Measurements from ENCODE around the gene CAND2. TPM values are rescaled to one million over a fixed set of nuclear protein-coding genes. Genes with fewer than 3 reads are reported as not detected.
A peak's percentile ranks its signal among the peaks of the same experiment; 100 is the strongest.
"Not testable (repeated sequence)": the region's sequence is repeated elsewhere in the genome, so short reads cannot be mapped to it uniquely, and the experiment has no call there.

Gene CAND2
- total RNA-seq, 2 experiments from 2014 or later: 2.5 to 2.7 TPM

DNA sequence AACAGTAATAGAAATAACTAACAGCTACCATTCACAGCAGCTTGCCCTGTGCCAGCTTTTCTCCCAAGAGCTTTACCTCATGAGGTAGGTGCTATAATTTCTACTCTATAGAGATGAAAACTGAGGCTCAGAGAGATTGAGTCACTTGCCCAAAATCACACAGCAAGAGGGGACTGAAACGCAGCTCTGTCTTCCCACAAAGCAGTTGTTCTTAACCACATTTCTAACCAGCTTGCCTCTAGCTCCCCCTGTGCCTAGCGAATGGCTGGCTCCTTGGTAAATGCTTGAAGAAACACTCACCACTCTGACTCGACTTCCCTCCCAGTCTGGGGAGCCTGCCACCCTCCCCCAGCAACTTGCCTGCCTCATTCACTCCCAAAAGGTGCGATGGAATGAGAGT lies 21.9 kb upstream of the CAND2 start:
- CTCF ChIA-PET: interaction anchor here (1.3 to 1.4 kb wide), 2 partner anchors 13 to 36 kb away, joined by 3 to 6 read pairs; no protein-coding TSS in a partner anchor
- no peaks in the 10 kb centered on the region for H3K9me3 Mint-ChIP-seq
- H3K27me3 Mint-ChIP-seq (ENCODE audit: low read depth): no peaks in the 10 kb centered on the region
- H3K36me3 Mint-ChIP-seq (ENCODE audit: low read depth): no peaks in the 10 kb centered on the region
- H3K27ac Mint-ChIP-seq: no peak overlapping the region
- peaks cover 7% of the 10 kb centered on the region for H3K4me1 Mint-ChIP-seq (ENCODE audit: low read depth)
- DNase-seq: no peak
- no peak overlapping the region for H3K4me3 Mint-ChIP-seq
- intact Hi-C loops (cut with micrococcal nuclease): no loop called here

DNA sequence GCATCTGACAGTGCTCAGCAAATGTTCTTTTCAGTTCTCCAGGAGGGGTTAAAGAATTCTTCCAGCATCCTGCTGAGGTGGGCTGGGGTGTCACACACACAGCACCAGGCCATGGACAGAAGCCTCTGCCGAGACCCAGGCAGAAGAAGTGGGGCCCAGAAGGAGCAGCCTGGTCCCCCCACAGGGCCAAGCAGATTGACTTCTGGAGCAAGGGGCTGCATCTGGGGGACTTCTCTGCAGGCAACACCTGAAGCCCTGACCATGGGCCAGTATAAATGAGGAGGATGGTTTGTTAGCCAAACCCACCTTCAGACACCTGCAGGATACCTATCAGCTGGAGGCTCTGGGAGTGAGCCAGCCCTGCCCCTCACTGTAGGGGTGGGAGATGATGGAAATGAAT lies 21.3 kb upstream of the CAND2 start:
- Mint-ChIP-seq H3K4me1 (ENCODE audit: low read depth) (peaks cover 7% of the 10 kb centered on the region), H3K36me3 (ENCODE audit: low read depth) (no peaks in the 10 kb centered on the region), H3K4me3 (no peak overlapping the region), H3K27ac (no peak overlapping the region), H3K27me3 (ENCODE audit: low read depth) (no peaks in the 10 kb centered on the region), H3K9me3 (no peaks in the 10 kb centered on the region)
- no peak for DNase-seq
- CTCF ChIA-PET: interaction anchor here (0.6 to 1.4 kb wide), 2 partner anchors 12 to 281 kb away, joined by 3 to 6 read pairs; no protein-coding TSS in a partner anchor
- intact Hi-C loops (cut with micrococcal nuclease): no loop called here

DNA sequence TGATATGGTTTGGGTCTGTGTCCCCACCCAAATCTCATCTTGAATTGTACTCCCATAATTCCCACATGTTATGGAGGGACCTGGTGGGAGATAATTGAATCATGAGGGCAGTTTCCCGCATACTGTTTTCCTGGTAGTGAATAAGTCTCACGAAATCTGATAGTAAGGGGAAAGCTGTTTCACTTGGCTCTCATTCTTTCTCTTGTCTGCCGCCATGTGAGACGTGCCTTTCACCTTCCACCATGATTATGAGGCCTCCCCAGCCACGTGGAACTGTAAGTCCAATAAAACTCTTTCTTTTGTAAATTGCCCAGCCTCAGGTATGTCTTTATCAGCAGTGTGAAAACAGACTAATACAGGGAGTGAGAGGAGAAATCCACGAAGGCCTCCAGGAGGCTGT lies 20.5 kb upstream of the CAND2 start:
- H3K4me1 Mint-ChIP-seq (ENCODE audit: low read depth); H3K27me3 Mint-ChIP-seq (ENCODE audit: low read depth); DNase-seq; H3K4me3 Mint-ChIP-seq; H3K36me3 Mint-ChIP-seq (ENCODE audit: low read depth); intact Hi-C loops (cut with micrococcal nuclease); H3K9me3 Mint-ChIP-seq; H3K27ac Mint-ChIP-seq: not testable (repeated sequence)
- CTCF ChIA-PET: interaction anchor here (0.6 kb wide), 1 partner anchor 282 kb away, joined by 3 read pairs; no protein-coding TSS in a partner anchor

DNA sequence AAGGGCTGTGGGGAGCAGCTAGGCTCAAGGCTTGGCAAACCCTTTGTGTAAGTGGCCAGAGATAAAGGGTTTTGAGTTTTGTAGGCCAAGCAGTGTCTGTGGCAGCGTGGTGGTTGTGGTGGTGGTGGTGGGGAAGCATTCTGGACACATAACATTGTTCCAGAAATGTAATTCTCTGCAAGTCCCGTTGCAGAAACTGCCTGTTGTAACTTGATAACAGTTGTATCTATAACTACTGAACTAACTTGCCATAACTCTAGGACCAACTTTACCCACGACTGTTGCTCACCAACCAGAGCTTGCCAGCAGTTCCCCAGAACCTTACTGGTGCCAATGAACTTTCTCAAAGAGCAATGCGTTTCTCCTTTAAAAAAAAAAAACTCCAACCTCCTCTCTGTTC lies 19.3 kb upstream of the CAND2 start:
- intact Hi-C loops (cut with micrococcal nuclease): no loop called here
- CTCF ChIA-PET: no interaction called here
- no peaks in the 10 kb centered on the region for H3K36me3 Mint-ChIP-seq (ENCODE audit: low read depth)
- DNase-seq: no peak
- H3K9me3 Mint-ChIP-seq: no peaks in the 10 kb centered on the region
- H3K4me1 Mint-ChIP-seq (ENCODE audit: low read depth): peaks cover 7% of the 10 kb centered on the region
- H3K27ac Mint-ChIP-seq: no peak overlapping the region
- peaks cover 4% of the 10 kb centered on the region for H3K27me3 Mint-ChIP-seq (ENCODE audit: low read depth)
- no peak overlapping the region for H3K4me3 Mint-ChIP-seq

DNA sequence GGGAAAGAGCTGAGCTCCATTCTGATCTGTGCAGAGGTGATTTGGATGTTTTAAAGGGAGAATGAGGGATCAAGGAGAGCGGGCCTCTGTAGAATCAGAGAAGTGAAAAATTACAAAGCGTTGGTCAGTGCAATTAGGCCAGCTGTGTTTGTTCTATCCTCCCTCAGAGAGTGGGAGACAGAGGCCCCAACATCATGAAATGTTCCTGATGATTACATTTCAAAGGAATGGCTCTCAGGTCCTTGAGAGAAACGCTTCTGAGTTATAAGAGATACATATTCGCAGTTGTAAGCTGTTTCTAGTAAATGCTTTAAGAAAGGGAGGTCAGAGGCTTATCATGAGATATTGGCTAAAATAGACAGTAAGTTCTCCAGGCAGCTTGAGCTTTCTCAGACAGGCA lies 15.7 kb upstream of the CAND2 start:
- no peak overlapping the region for H3K4me3 Mint-ChIP-seq
- no peak for DNase-seq
- peaks cover 12% of the 10 kb centered on the region for H3K27me3 Mint-ChIP-seq (ENCODE audit: low read depth)
- no peak overlapping the region for H3K27ac Mint-ChIP-seq
- H3K9me3 Mint-ChIP-seq: no peaks in the 10 kb centered on the region
- intact Hi-C loops (cut with micrococcal nuclease): no loop called here
- no peaks in the 10 kb centered on the region for H3K4me1 Mint-ChIP-seq (ENCODE audit: low read depth)
- H3K36me3 Mint-ChIP-seq (ENCODE audit: low read depth): no peaks in the 10 kb centered on the region
- CTCF ChIA-PET: interaction anchor here (0.5 to 1.0 kb wide), 2 partner anchors 16 to 193 kb away, joined by 4 to 7 read pairs; no protein-coding TSS in a partner anchor

DNA sequence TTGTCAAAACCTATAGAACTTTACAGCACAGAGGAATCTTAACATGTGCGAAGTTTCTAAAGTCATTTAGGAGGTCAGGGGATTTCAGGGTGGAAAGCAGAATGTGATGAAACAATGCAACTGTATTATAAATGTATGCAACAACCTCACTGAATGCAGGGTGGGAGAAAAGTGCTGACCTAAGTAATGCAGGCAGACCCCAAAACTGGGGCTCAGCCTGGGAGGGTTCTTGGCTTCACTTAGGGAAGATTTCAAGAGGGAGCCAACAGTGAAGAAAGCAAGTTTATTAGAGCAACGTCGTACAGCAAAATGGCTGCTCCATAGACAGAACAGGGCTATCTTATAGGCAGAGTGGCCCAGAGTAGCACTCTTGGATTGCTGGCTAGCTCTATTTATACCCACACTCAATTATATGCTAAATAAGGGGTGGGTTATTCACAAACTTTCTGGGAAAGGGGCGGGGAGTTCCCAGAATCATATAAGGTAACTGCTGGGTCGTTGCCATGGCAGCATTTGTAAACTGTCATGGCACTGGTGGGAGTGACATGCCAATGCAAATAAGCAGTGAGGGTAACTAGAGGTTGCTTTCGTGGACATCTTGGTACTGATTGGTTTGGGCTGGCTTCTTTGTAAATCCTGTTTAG lies 14.2 kb upstream of the CAND2 start:
- Mint-ChIP-seq H3K27ac (no peak overlapping the region), H3K4me3 (no peak overlapping the region), H3K27me3 (ENCODE audit: low read depth) (peaks cover 14% of the 10 kb centered on the region), H3K4me1 (ENCODE audit: low read depth) (no peaks in the 10 kb centered on the region), H3K36me3 (ENCODE audit: low read depth) (no peaks in the 10 kb centered on the region), H3K9me3 (no peaks in the 10 kb centered on the region)
- CTCF ChIA-PET: interaction anchor here (0.7 kb wide), 1 partner anchor 124 kb away, joined by 3 read pairs; no protein-coding TSS in a partner anchor
- DNase-seq: no peak
- intact Hi-C loops (cut with micrococcal nuclease): no loop called here

DNA sequence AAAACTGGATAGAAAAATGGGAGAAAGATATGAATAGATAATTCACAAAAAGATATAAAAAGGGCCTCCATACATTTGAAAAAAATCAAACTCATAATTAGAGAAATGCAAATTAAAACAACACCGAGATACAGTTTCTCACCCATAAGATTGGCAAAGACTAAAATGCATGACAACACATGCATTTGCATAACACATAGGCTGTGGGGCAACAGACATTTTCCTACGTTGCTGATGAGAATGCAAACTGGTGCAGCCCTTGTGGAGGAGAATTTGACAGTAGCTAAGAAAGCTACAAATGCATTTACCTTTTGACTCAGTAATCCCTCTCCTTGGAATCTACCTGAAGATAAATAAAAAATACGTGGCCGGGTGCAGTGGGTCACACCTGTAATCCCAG lies 11.4 kb upstream of the CAND2 start:
- no peak overlapping the region for H3K27ac Mint-ChIP-seq

DNA sequence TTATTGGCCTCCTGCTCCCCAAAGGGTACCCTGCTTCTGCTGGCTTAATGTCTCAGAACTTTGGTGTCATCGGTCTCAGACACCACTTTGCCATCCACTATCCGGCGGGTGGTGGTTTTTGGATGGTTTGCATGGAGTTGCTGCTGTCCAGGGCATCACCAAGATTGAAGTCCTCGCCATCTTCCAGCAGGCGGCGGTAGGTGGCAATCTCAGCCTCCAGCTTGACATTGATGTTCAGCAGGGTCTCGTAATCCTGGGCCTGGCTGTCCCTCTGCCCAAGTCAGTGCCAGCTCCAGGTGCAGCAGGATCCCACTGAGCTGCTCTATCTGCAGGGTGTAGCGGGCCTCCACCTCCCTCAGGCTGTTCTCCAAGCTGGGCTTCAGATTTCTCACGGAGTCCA lies 9.1 kb upstream of the CAND2 start:
- not testable (repeated sequence) for H3K36me3 Mint-ChIP-seq (ENCODE audit: low read depth); H3K4me3 Mint-ChIP-seq; H3K9me3 Mint-ChIP-seq; H3K27me3 Mint-ChIP-seq (ENCODE audit: low read depth); H3K27ac Mint-ChIP-seq; H3K4me1 Mint-ChIP-seq (ENCODE audit: low read depth)
- DNase-seq: peak; percentile 77
- CTCF ChIA-PET: interaction anchor here (0.8 to 3.5 kb wide), 11 partner anchors 8 to 110 kb away, joined by 3 to 30 read pairs (median 4); partner anchors contain the start of genes CAND2 and RPL32
- intact Hi-C loops (cut with micrococcal nuclease): loop anchor here (1.0 to 2.0 kb wide), 2 partner anchors 53 to 105 kb away; partner anchors contain the start of gene RPL32

More for the DNA sequence above, 11.4 kb upstream of the CAND2 start:
- no peak for DNase-seq
- CTCF ChIA-PET: no interaction called here
- Mint-ChIP-seq H3K4me3 (no peak overlapping the region), H3K9me3 (no peaks in the 10 kb centered on the region), H3K4me1 (ENCODE audit: low read depth) (no peaks in the 10 kb centered on the region), H3K27me3 (ENCODE audit: low read depth) (peaks cover 14% of the 10 kb centered on the region), H3K36me3 (ENCODE audit: low read depth) (no peaks in the 10 kb centered on the region)
- intact Hi-C loops (cut with micrococcal nuclease): no loop called here

DNA sequence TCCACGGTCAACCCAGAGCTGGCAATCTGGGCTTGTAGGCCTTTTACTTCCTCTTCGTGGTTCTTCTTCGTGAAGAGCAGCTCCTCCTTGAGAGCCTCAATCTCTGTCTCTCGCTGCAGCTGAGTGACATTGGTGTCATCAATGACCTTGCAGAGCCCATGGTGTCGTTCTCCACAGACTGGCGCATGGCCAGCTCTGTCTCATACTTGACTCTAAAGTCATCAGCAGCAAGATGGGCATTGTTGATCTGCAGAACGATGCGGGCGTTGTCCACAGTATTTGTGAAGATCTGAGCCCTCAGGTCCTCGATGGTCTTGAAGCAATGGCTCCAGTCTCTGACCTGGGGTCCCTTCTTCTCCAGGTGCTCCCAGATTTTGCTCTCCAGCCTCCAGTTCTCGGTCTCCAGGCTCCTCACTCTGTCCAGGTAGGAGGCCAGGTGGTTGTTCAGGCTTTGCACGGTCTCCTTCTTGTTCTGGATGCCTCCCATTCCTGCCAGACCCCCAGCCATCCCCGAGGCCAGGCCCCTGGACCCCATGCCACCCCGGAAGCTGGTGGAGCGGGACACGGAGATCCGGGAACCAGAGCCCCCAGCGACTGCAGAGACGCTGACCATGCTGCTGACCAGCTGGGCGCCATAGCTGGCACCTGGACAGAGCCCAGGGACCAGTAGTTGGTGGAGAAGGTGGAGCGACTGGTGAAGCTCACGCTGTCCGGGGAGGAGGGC lies 8.4 kb upstream of the CAND2 start:
- not testable (repeated sequence) for H3K4me1 Mint-ChIP-seq (ENCODE audit: low read depth); H3K9me3 Mint-ChIP-seq; H3K36me3 Mint-ChIP-seq (ENCODE audit: low read depth); H3K27me3 Mint-ChIP-seq (ENCODE audit: low read depth); H3K4me3 Mint-ChIP-seq; DNase-seq; H3K27ac Mint-ChIP-seq
- CTCF ChIA-PET: interaction anchor here (0.8 to 3.5 kb wide), 9 partner anchors 8 to 110 kb away, joined by 3 to 30 read pairs (median 4); partner anchors contain the start of genes CAND2 and RPL32
- intact Hi-C loops (cut with micrococcal nuclease): loop anchor here (1.0 to 2.0 kb wide), 2 partner anchors 53 to 104 kb away; partner anchors contain the start of gene RPL32

DNA sequence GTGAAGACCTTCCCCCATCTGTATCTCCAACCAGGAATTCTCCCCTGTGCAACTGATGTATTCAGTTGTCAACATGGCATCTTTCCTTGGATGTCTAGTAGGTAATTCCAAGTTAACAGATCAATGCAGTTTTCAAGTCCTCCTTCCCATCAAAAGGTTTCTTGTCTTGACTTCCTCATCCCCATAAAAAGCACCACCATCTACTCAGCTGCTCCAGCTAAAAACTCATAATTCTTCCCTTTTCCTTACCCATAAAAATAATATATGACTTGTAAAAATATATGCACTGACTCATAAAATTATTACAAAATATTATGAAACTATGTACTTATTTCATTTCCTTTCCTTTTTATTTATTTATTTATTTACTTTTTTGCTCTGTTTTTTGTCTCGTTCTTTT lies 5.0 kb upstream of the CAND2 start:
- CTCF ChIA-PET: interaction anchor here (1.4 kb wide), 1 partner anchor 19 kb away, joined by 6 read pairs; no protein-coding TSS in a partner anchor
- Mint-ChIP-seq H3K9me3 (no peaks in the 10 kb centered on the region), H3K27ac (no peak overlapping the region), H3K36me3 (ENCODE audit: low read depth) (no peaks in the 10 kb centered on the region), H3K4me1 (ENCODE audit: low read depth) (peaks cover 7% of the 10 kb centered on the region), H3K27me3 (ENCODE audit: low read depth) (peaks cover 3% of the 10 kb centered on the region), H3K4me3 (no peak overlapping the region)
- no peak for DNase-seq
- intact Hi-C loops (cut with micrococcal nuclease): no loop called here

DNA sequence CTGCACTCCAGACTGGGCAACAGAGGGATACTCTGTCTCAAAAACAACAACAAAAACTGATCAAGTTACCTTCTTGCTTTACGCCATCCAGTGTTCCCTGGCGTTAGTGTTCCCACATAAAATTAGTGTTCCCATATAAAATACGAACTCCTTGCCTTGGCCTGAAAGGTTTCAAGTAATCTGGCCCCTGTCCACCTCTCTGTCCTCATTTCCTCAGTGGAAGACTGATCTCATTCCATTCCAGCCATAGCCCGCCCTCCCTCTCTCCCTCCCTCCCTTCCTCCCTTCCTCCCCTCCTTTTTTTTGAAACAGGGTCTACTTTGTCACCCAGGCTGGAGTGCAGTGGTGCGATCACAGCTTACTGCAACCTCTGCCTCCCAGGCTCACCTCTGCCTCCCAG lies 2.8 kb upstream of the CAND2 start:
- DNase-seq: no peak
- H3K27me3 Mint-ChIP-seq (ENCODE audit: low read depth): no peaks in the 10 kb centered on the region
- H3K9me3 Mint-ChIP-seq: no peaks in the 10 kb centered on the region
- no peak overlapping the region for H3K27ac Mint-ChIP-seq
- CTCF ChIA-PET: no interaction called here
- intact Hi-C loops (cut with micrococcal nuclease): no loop called here
- H3K4me3 Mint-ChIP-seq: no peak overlapping the region
- peaks cover 9% of the 10 kb centered on the region for H3K4me1 Mint-ChIP-seq (ENCODE audit: low read depth)
- H3K36me3 Mint-ChIP-seq (ENCODE audit: low read depth): no peaks in the 10 kb centered on the region

DNA sequence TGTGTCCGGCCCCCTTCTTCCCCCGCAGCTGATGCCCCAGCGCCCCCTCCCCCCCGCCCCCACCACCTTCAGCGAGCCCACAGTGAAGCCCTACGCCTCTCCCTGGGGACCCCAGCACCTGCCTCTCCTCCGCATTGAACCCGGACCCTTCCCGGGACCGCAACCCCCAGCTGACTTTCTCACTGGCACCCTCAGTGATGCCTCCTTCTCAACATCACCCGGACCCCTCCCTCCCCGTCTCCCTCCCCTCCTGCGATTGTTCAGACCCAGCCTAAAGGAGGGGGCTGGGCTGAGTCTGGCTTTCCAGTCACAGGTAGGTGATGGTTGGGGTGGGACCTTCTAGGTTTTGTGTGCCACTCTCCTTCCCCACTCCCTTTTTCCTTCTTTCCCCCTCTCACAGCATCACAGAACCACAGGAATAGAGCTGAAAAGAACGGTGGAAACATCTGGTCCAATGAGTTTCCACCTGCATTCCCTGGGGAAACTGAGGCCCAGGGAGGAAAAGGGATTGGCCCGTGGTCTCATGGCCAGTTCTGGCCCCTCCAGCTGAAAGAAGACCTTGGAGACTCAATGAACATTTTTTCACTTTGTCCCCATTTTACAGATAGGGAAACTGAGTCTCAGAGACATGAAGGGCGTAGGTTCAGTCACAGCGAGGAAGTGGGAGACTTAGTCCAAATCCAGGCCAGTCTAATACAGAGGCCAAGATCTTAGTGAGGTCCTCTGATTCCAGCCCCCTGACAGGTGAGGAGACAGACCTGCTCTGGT lies 828 bp downstream of the CAND2 start:
- Mint-ChIP-seq H3K4me3 (peak overlapping the region; percentile 71), H3K27me3 (ENCODE audit: low read depth) (no peaks in the 10 kb centered on the region), H3K4me1 (ENCODE audit: low read depth) (peaks cover 9% of the 10 kb centered on the region), H3K36me3 (ENCODE audit: low read depth) (no peaks in the 10 kb centered on the region), H3K27ac (no peak overlapping the region), H3K9me3 (no peaks in the 10 kb centered on the region)
- CTCF ChIA-PET: interaction anchor here (0.6 to 2.1 kb wide), 4 partner anchors 12 to 51 kb away, joined by 3 to 10 read pairs (median 8); no protein-coding TSS in a partner anchor
- intact Hi-C loops (cut with micrococcal nuclease): no loop called here
- DNase-seq: no peak
